ENCODE measurements around the gene IFI27L1.

DNA sequence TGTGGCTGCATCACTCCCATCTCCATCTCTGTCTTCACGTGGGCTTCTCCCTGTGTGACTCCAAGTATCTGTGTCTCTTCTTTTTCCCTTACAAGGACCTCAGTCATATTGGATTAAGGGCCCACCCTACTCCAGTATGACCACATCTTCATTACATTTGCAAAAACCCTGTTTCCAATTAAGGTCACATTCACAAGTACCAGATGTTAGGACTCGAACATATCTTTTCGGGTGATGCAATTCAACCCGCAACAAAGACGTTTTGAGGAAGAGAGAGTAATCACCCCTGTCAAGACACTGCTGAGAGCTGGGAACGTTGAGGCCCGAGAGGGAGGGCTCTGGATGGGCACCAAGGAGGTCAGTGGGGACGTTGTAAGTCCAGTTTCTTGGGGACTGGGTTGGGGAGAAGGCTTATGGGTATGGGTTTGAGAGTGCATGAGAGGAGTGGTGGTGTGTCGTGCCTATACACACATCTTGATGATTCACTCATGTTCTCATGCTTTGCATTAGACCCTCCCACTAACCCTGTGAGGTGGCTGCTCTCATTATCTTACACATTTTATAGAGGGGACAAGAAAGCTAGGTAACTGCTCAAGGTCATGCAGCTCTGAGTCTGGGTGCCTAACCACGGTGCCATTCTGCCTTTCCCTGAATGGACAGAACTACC, 17.3 kb downstream of the IFI27L1 start:
- TF ChIP-seq, protein P1, sequence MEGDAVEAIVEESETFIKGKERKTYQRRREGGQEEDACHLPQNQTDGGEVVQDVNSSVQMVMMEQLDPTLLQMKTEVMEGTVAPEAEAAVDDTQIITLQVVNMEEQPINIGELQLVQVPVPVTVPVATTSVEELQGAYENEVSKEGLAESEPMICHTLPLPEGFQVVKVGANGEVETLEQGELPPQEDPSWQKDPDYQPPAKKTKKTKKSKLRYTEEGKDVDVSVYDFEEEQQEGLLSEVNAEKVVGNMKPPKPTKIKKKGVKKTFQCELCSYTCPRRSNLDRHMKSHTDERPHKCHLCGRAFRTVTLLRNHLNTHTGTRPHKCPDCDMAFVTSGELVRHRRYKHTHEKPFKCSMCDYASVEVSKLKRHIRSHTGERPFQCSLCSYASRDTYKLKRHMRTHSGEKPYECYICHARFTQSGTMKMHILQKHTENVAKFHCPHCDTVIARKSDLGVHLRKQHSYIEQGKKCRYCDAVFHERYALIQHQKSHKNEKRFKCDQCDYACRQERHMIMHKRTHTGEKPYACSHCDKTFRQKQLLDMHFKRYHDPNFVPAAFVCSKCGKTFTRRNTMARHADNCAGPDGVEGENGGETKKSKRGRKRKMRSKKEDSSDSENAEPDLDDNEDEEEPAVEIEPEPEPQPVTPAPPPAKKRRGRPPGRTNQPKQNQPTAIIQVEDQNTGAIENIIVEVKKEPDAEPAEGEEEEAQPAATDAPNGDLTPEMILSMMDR (IDR thresholded peaks at IDR 0.05; ENCODE audit: low read depth, low read length), result no peak
- TF ChIP-seq EZH2phosphoT487 (IDR thresholded peaks at IDR 0.05; ENCODE audit: low read depth), result no peak
